ENCODE measurements around the gene MED15. TPM values are rescaled to one million over a fixed set of nuclear protein-coding genes. Genes with fewer than 3 reads are reported as not detected.
"Not testable (repeated sequence)": the region's sequence is repeated elsewhere in the genome, so short reads cannot be mapped to it uniquely, and the experiment has no call there.

MED15 gene
- total and polyA plus RNA-seq, 3 donors from 2014 or later: 71.0 to 101 (median 81.6) TPM

- no peak for DNase-seq
- Histone ChIP-seq H3K4me3 (no peak overlapping the region), H3K4me1 (no peaks in the 10 kb centered on the region), H3K9me3 (no peaks in the 10 kb centered on the region), H3K36me3 (ENCODE audit: low read depth, missing control alignments) (no peaks in the 10 kb centered on the region), H3K27ac (no peak overlapping the region), H3K27me3 (no peaks in the 10 kb centered on the region)
- intact Hi-C loops (cut with DNase I; ENCODE audit: low total_unique reads): no loop called here
- WGBS, 2 donors: 87 to 100% methylated on average over 1 to 2 of the region's 2 CpGs
- no peak for TF ChIP-seq POLR2A (IDR thresholded peaks at IDR 0.05)
- TF ChIP-seq CTCF (IDR thresholded peaks at IDR 0.05): no peak
Observed at GRCh38 chr22:20503816-20504215, 3.6 kb upstream of the MED15 start.

- H3K4me1 ChIP-seq; H3K4me3 ChIP-seq; DNase-seq; intact Hi-C loops (cut with DNase I; ENCODE audit: low total_unique reads); H3K9me3 ChIP-seq; H3K27ac ChIP-seq; H3K27me3 ChIP-seq; H3K36me3 ChIP-seq (ENCODE audit: low read depth, missing control alignments): not testable (repeated sequence)
- WGBS, 2 donors: 83 to 84% methylated on average over 5 of the region's 5 CpGs
Observed at GRCh38 chr22:20504293-20504922, 3.0 kb upstream of the MED15 start.

GRCh38 chr22:20506543-20507252 lies 712 bp upstream of the MED15 start:
- intact Hi-C loops (cut with DNase I; ENCODE audit: low total_unique reads): no loop called here

DNA sequence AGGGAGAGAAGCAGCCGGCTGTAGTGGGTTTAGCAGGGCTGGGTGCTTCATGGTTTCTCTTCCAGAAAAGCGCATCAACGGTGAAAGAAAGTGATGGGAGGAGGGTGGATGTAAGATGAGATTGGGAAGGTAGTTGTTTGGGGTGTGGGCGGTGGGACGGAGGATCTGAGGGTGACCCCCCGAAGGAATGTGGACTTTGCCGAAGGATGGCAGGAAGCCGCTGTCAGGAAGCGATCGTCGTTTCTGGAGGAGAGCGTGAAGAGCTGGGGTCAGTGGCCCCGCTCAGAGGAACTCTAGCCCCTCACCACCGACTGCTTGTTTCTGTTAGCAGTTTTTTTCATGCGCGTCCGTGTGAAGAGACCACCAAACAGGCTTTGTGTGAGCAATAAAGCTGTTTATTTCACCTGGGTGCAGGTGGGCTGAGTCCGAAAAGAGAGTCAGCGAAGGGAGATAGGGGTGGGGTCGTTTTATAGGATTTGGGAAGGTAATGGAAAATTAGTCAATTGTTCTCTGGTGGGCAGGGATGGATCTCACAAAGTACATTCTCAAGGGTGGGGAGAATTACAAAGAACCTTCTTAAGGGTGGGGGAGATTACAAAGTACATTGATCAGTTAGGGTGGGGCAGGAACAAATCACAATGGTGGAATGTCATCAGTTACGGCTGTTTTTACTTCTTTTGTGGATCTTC lies 801 bp downstream of the MED15 start:
- intact Hi-C loops (cut with DNase I; ENCODE audit: low total_unique reads); H3K27me3 ChIP-seq: not testable (repeated sequence)
- 2 to 3% methylated on average over 21 of the region's 21 CpGs for WGBS, 2 donors

More at GRCh38 chr22:20506543-20507252, 712 bp upstream of the MED15 start:
- no peaks in the 10 kb centered on the region for H3K27me3 ChIP-seq
- DNase-seq: no peak
- TF ChIP-seq POLR2A (IDR thresholded peaks at IDR 0.05) (no peak), CTCF (IDR thresholded peaks at IDR 0.05) (no peak)
- H3K36me3 ChIP-seq (ENCODE audit: low read depth, missing control alignments): no peaks in the 10 kb centered on the region
- H3K27ac ChIP-seq: peak overlapping the region; percentile 83 to 90
- WGBS, 2 donors: 45 to 47% methylated on average over 13 of the region's 13 CpGs
- peak overlapping the region; percentile 79 to 99 for H3K4me3 ChIP-seq
- H3K9me3 ChIP-seq: no peaks in the 10 kb centered on the region
- peaks cover 24% of the 10 kb centered on the region for H3K4me1 ChIP-seq

DNA sequence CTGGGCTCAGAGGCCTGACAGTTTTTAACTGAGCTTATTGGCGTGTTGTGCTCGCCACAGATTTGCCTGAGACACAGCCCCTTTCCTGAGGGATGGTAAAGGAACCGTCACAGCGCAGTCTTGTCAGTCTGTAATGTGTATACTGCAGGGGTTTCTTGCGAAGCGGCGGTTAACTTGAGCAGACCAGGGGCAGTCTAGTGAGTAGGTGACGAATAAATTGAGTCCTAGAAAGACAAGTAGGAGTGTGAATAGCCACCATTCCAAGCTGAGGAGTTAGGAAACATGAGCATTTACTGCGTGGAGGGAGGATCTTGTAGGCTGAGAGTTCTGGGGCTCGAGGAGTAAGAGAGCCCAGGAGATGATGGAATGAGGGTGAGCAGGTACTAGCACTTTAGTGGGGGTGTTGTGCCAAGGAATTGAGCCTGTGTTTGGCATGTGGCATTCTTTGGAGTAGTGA lies 1.4 kb downstream of the MED15 start:
- intact Hi-C loops (cut with DNase I; ENCODE audit: low total_unique reads): no loop called here
- H3K27ac ChIP-seq: peak overlapping the region in 1 of 2 donors; percentile 76
- no peak for TF ChIP-seq CTCF (IDR thresholded peaks at IDR 0.05)
- TF ChIP-seq POLR2A (IDR thresholded peaks at IDR 0.05): no peak
- H3K4me1 ChIP-seq: peaks cover 24% of the 10 kb centered on the region
- H3K4me3 ChIP-seq: peak overlapping the region in 1 of 2 donors; percentile 79
- 21 to 29% methylated on average over 10 of the region's 10 CpGs for WGBS, 2 donors
- no peak for DNase-seq
- no peaks in the 10 kb centered on the region for H3K27me3 ChIP-seq
- no peaks in the 10 kb centered on the region for H3K36me3 ChIP-seq (ENCODE audit: low read depth, missing control alignments)
- no peaks in the 10 kb centered on the region for H3K9me3 ChIP-seq

More for the DNA sequence above, 801 bp downstream of the MED15 start:
- H3K9me3 ChIP-seq; DNase-seq; H3K36me3 ChIP-seq (ENCODE audit: low read depth, missing control alignments): not testable (repeated sequence)
- H3K4me1 ChIP-seq: peaks cover 24% of the 10 kb centered on the region
- peak overlapping the region; percentile 79 to 99 for H3K4me3 ChIP-seq
- H3K27ac ChIP-seq: peak overlapping the region; percentile 83 to 90
